Measurements from ENCODE around the gene RARG.

DNA sequence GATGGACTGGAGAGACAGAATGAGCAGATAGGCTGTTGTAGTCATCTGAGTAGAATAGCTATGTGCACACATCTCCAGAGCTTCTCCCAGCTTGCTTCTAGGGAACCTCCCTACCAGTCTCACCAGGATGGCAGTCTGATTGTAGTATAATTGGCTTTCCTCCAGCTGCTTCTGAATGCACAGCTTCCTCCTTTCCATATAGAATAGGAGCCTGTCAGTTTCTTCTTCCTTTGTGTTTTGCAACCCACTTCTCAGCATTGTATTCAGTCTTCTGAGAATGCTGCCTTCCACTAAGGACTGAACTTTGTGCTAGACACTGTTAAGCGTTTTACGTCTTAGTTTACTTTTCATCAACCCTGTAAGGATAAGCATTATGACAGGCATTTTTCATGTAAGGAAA is 49.1 kb downstream of the RARG start:
- TF ChIP-seq, protein P1, sequence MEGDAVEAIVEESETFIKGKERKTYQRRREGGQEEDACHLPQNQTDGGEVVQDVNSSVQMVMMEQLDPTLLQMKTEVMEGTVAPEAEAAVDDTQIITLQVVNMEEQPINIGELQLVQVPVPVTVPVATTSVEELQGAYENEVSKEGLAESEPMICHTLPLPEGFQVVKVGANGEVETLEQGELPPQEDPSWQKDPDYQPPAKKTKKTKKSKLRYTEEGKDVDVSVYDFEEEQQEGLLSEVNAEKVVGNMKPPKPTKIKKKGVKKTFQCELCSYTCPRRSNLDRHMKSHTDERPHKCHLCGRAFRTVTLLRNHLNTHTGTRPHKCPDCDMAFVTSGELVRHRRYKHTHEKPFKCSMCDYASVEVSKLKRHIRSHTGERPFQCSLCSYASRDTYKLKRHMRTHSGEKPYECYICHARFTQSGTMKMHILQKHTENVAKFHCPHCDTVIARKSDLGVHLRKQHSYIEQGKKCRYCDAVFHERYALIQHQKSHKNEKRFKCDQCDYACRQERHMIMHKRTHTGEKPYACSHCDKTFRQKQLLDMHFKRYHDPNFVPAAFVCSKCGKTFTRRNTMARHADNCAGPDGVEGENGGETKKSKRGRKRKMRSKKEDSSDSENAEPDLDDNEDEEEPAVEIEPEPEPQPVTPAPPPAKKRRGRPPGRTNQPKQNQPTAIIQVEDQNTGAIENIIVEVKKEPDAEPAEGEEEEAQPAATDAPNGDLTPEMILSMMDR (IDR thresholded peaks at IDR 0.05; ENCODE audit: insufficient read depth, low read depth, low read length) = no peak
- TF ChIP-seq EZH2 (IDR thresholded peaks at IDR 0.05; ENCODE audit: insufficient read depth, low read length) = no peak

All from astrocyte (in vitro differentiated cells and primary cell).